ENCODE results near the gene MANSC1.
"Not testable (repeated sequence)": the region's sequence is repeated elsewhere in the genome, so short reads cannot be mapped to it uniquely, and the experiment has no call there.

The MANSC1 gene

DNA sequence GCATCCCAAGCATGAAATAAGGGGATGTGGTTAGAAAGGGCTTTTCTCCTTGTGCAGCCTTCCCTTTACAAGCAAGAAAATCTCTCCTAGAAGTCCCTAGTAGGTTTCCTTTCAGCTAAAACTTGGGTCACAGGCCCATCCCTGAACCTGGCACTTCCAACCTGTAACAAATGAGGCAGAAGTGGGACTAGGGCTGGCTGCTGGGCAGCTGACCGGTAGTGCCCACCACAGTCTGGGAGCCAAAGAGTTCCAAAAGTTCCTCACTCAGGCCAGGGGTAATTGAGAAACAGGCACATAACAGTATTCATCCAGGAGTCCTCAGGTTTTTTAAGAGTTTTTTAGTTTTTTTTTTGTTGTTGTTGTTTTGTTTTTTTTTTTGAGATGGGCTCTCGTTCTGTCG lies 23.8 kb downstream of the MANSC1 start:
- no peak for TF ChIP-seq GATA1 (IDR thresholded peaks at IDR 0.05; ENCODE audit: low read depth, low read length)
- TF ChIP-seq POLR2A (IDR thresholded peaks at IDR 0.05; ENCODE audit: low read length): no peak
- DNase-seq: no peak

- TF ChIP-seq POLR2A (IDR thresholded peaks at IDR 0.05; ENCODE audit: low read length) (no peak), GATA1 (IDR thresholded peaks at IDR 0.05; ENCODE audit: low read depth, low read length) (no peak)
- DNase-seq: peak in 1 of 2 experiments; percentile 6
Measured at GRCh38 chr12:12323591-12323990, 26.5 kb downstream of the MANSC1 start.

DNA sequence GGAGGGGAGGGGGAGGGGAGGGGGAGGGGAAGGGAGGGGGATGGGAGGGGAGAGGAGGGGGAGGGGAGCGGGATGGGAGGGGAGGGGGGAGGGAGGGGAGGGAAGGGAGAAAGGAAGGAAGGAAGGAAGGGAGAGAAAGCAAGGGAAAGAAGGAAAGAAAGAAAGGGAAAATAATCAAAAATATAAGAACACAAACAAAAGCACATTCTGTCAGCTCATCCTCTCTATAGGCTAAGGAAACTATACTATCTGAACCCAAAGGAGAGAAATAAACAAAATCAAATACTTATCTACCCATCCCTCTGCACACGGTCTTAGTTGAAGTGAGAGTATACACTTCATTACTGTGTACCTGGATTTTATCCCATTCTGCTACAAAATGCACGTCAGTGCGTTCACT lies 26.9 kb downstream of the MANSC1 start:
- TF ChIP-seq POLR2A (IDR thresholded peaks at IDR 0.05; ENCODE audit: low read length): no peak
- no peak for TF ChIP-seq GATA1 (IDR thresholded peaks at IDR 0.05; ENCODE audit: low read depth, low read length)
- no peak for DNase-seq

DNA sequence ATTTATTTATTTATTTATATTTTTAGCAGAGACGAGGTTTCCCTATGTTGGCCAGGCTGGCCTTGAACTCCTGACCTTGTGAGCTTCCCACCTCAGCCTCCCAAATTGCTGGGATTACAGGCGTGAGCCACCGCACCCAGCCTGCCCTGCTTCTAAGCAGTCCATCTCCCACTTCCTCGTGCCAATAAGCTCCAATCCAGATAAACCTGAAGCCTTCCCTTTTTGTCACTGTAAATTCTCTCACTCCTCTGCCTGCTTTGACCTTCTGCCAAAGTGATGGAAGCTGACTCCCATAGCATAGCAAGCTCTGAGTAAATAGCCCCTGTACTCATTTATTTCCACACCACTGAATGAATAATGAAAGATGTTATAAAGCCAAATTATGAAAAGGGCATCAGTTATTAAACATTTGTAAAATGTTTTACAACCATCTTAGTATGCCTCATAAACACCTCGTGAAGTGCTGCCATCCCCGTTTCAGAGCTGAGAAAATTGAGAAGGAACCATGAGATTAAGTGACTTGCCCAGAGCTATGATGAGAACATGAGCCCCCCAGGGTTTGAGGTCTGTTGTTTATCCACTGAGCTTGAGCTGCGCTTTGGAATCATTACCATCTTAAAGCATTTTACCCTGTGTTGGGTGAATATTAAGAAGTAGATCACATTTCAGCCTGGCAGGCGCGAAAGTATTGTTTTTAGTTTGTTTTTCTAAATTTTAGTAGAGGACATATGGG lies 30.4 kb downstream of the MANSC1 start:
- TF ChIP-seq POLR2A (IDR thresholded peaks at IDR 0.05; ENCODE audit: low read length): no peak
- TF ChIP-seq GATA1 (IDR thresholded peaks at IDR 0.05; ENCODE audit: low read depth, low read length): no peak
- DNase-seq: no peak

DNA sequence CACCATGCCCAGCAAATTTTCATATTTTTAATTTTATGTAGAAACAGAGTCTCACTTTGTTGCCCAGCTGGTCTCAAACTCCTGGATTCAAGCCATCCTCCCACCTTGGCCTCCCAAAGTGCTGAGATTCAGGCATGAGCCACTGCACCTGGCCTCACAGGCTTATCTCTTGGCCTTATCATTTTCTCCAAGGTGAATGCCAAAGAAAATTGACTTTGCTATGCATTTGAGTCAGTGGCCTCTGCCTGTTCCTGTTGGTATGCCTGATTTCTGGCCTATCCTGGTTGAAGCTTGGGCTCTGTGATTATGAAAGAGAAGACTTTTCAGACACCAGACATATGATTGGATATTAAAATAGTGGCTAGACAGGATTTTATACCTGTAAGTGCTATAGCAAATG lies 34.2 kb downstream of the MANSC1 start:
- TF ChIP-seq GATA1 (IDR thresholded peaks at IDR 0.05; ENCODE audit: low read depth, low read length) (no peak), POLR2A (IDR thresholded peaks at IDR 0.05; ENCODE audit: low read length) (no peak)
- DNase-seq: no peak

DNA sequence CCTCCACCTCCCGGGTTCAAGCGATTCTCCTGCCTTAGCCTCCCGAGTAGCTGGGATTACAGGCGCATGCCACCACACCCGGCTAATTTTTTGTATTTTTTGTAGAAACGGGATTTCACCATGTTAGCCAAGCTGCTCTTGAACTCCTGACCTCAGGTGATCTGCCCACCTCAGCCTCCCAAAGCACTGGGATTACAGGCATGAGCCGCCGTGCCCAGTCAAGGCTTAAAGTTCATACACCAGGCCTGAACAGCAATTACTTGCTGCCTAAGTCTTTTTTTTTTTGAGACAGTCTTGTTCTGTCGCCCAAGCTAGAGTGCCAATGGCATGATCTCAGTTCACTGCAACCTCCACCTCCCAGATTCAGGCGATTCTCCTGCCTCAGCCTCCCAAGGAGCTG lies 39.3 kb downstream of the MANSC1 start:
- DNase-seq: not testable (repeated sequence)

- DNase-seq: no peak
- TF ChIP-seq GATA1 (IDR thresholded peaks at IDR 0.05; ENCODE audit: low read depth, low read length) (no peak), POLR2A (IDR thresholded peaks at IDR 0.05; ENCODE audit: low read length) (no peak)
Measured at GRCh38 chr12:12305568-12306300, 44.3 kb downstream of the MANSC1 start.

DNA sequence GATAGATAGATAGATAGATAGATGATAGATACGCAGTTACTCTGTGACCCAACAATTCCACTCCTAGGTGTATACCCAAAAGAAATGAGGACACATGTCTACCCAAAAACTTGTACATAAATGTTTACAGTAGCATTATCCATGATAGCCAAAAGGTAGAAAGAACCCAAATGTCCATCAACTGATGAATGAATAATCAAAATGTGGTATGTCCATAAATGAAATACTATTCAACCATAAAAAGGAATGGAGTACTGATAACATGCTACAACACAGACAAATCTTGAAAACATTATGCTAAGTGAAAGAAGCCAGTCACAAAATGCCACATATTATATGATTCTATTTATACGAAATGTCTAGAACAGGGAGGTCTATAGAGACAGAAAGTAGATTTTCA lies 47.1 kb downstream of the MANSC1 start:
- DNase-seq: no peak
- TF ChIP-seq GATA1 (IDR thresholded peaks at IDR 0.05; ENCODE audit: low read depth, low read length) (no peak), POLR2A (IDR thresholded peaks at IDR 0.05; ENCODE audit: low read length) (no peak)

- TF ChIP-seq POLR2A (IDR thresholded peaks at IDR 0.05; ENCODE audit: low read length): no peak
- no peak for TF ChIP-seq GATA1 (IDR thresholded peaks at IDR 0.05; ENCODE audit: low read depth, low read length)
- DNase-seq: no peak
Measured at GRCh38 chr12:12301122-12301521, 48.9 kb downstream of the MANSC1 start.

- TF ChIP-seq GATA1 (IDR thresholded peaks at IDR 0.05; ENCODE audit: low read depth, low read length): no peak
- no peak for TF ChIP-seq POLR2A (IDR thresholded peaks at IDR 0.05; ENCODE audit: low read length)
- DNase-seq: no peak
Measured at GRCh38 chr12:12297201-12297830, 52.7 kb downstream of the MANSC1 start.

- no peak for TF ChIP-seq GATA1 (IDR thresholded peaks at IDR 0.05; ENCODE audit: low read depth, low read length)
- TF ChIP-seq POLR2A (IDR thresholded peaks at IDR 0.05; ENCODE audit: low read length): no peak
- no peak for DNase-seq
Measured at GRCh38 chr12:12294215-12295005, 55.6 kb downstream of the MANSC1 start.

- TF ChIP-seq GATA1 (IDR thresholded peaks at IDR 0.05; ENCODE audit: low read depth, low read length) (no peak), POLR2A (IDR thresholded peaks at IDR 0.05; ENCODE audit: low read length) (no peak)
Measured at GRCh38 chr12:12290206-12290605, 59.8 kb downstream of the MANSC1 start.

DNA sequence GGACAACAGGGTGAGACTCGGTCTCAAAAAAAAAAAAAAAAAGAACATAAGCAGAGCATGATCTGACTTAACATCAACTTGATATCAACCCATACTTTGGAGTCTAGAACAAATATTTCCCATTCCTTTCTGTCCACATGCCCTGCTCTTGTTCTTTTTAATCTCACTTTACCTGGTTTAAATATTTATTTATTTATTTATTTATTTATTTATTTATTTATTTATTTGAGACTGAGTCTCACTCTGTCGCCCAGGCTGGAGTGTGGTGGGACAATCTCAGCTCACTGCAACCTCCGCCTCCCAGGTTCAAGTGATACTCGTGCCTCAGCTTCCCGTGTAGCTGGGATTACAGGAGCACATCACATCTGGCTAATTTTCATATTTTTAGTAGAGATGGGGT lies 63.6 kb downstream of the MANSC1 start:
- TF ChIP-seq GATA1 (IDR thresholded peaks at IDR 0.05; ENCODE audit: low read depth, low read length) (no peak), POLR2A (IDR thresholded peaks at IDR 0.05; ENCODE audit: low read length) (no peak)

More at GRCh38 chr12:12290206-12290605, 59.8 kb downstream of the MANSC1 start:
- DNase-seq: no peak

More for the DNA sequence above, 63.6 kb downstream of the MANSC1 start:
- DNase-seq: no peak

Measured in erythroblast (primary cell).